Measurements from ENCODE around the gene HUNK.

DNA sequence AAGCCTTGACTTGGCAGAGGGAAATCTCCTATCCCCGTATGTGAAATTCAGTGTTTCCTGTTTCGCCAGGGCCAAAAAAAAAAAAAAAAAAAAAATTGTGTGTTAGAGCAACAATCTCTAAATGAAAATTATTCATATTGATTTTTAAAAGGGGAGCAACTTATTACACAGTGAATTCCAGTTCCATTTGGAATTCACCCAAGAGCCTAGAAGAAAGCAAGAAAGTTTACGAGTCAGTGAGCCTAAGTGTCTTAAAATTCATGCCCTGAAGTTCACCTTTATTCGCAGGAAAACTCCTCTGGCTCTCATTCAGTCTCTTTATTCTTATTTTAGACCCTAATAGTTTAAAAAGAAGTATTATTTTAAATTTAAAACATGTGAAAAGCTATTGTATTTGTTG is 42.1 kb upstream of the HUNK start:
- TF ChIP-seq TARDBP (IDR thresholded peaks at IDR 0.05) (no peak), SP1 (IDR thresholded peaks at IDR 0.05) (no peak), FOXM1 (IDR thresholded peaks at IDR 0.05; ENCODE audit: borderline replicate concordance) (no peak), NFRKB (IDR thresholded peaks at IDR 0.05) (no peak)
- TF ChIP-seq, protein P1, sequence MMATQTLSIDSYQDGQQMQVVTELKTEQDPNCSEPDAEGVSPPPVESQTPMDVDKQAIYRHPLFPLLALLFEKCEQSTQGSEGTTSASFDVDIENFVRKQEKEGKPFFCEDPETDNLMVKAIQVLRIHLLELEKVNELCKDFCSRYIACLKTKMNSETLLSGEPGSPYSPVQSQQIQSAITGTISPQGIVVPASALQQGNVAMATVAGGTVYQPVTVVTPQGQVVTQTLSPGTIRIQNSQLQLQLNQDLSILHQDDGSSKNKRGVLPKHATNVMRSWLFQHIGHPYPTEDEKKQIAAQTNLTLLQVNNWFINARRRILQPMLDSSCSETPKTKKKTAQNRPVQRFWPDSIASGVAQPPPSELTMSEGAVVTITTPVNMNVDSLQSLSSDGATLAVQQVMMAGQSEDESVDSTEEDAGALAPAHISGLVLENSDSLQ (IDR thresholded peaks at IDR 0.05), result no peak
